Activated T-helper 1 cell treated with anti-CD3 and anti-CD28 coated beads, Interleukin-2, amount 50 U/mL, for 16 hours (primary cell): ENCODE data around the gene PGRMC1.
"Not testable (repeated sequence)": the region's sequence is repeated elsewhere in the genome, so short reads cannot be mapped to it uniquely, and the experiment has no call there.

Experiments used
- DNase-seq, 2 donors: peaks; one replicate each; pipeline ENCODE4 v3.0.0-alpha.2; 2020; ENCODE audit warnings: low read depth in 1 of 2, low spot score in 1 of 2

PGRMC1 gene

GRCh38 chrX:119231936-119232445, 4.1 kb upstream of the PGRMC1 start:
- no peak for DNase-seq

- no peak for DNase-seq
Observed at GRCh38 chrX:119235051-119235511, 1.0 kb upstream of the PGRMC1 start.

- no peak for DNase-seq
Observed at GRCh38 chrX:119236623-119237561, 807 bp downstream of the PGRMC1 start.

- DNase-seq = no peak
Observed at GRCh38 chrX:119237562-119237942, 1.5 kb downstream of the PGRMC1 start.

- DNase-seq = no peak
Observed at GRCh38 chrX:119238557-119238956, 2.5 kb downstream of the PGRMC1 start.

- no peak for DNase-seq
Observed at GRCh38 chrX:119240356-119240755, 4.3 kb downstream of the PGRMC1 start.

GRCh38 chrX:119247702-119248101, 11.6 kb downstream of the PGRMC1 start:
- DNase-seq = no peak

GRCh38 chrX:119249891-119250290, 13.8 kb downstream of the PGRMC1 start:
- no peak for DNase-seq

GRCh38 chrX:119251386-119251785, 15.3 kb downstream of the PGRMC1 start:
- no peak for DNase-seq

GRCh38 chrX:119252716-119253115, 16.6 kb downstream of the PGRMC1 start:
- no peak for DNase-seq

- no peak for DNase-seq
Observed at GRCh38 chrX:119266364-119266995, 30.4 kb downstream of the PGRMC1 start.

GRCh38 chrX:119267115-119267514, 31.0 kb downstream of the PGRMC1 start:
- not testable (repeated sequence) for DNase-seq

- no peak for DNase-seq
Observed at GRCh38 chrX:119272882-119273419, 36.9 kb downstream of the PGRMC1 start.

GRCh38 chrX:119273420-119274192, 37.5 kb downstream of the PGRMC1 start:
- peak in 1 of 2 donors; percentile 31 for DNase-seq

GRCh38 chrX:119282347-119282746, 46.3 kb downstream of the PGRMC1 start:
- DNase-seq = not testable (repeated sequence)

GRCh38 chrX:119288890-119289393, 52.9 kb downstream of the PGRMC1 start:
- DNase-seq = no peak

- DNase-seq = no peak
Observed at GRCh38 chrX:119290476-119290875, 54.4 kb downstream of the PGRMC1 start.

- not testable (repeated sequence) for DNase-seq
Observed at GRCh38 chrX:119291246-119291645, 55.2 kb downstream of the PGRMC1 start.

- DNase-seq = no peak
Observed at GRCh38 chrX:119292445-119292844, 56.4 kb downstream of the PGRMC1 start.
